ENCODE data around the gene TPST1. TPM values are rescaled to one million over a fixed set of nuclear protein-coding genes. Genes with fewer than 3 reads are reported as not detected.

TPST1 gene
- total RNA-seq, 1 donor from 2014 or later = 5.7 TPM

DNA sequence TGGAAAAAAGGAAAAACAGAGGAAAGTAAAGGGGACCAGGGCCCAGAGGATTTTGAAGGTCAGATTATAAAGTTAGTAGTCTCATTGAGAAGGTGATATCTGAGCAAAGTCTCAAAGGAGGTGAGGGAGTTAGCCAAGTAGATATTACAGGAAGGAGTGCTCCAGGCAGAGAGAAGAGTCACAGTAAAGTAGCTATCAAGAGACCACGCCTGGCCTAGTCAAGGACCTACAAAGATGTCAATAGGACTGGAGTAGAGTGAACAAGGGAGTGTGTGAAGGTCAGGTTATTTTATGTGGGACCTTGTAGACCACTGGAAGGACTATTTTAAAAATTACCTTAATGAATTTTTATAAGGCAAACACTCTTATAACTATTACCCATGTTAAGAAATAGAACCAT, 64.8 kb downstream of the TPST1 start:
- H3K4me3 ChIP-seq = no peak overlapping the region
- H3K27me3 ChIP-seq (ENCODE audit: low read depth) = no peaks in the 10 kb centered on the region
- no peak overlapping the region for H3K27ac ChIP-seq (replicated peaks)
- intact Hi-C loops (cut with micrococcal nuclease) = no loop called here
- H3K36me3 ChIP-seq = peaks cover 5% of the 10 kb centered on the region
- H3K4me1 ChIP-seq = no peaks in the 10 kb centered on the region
- TF ChIP-seq, protein P1, sequence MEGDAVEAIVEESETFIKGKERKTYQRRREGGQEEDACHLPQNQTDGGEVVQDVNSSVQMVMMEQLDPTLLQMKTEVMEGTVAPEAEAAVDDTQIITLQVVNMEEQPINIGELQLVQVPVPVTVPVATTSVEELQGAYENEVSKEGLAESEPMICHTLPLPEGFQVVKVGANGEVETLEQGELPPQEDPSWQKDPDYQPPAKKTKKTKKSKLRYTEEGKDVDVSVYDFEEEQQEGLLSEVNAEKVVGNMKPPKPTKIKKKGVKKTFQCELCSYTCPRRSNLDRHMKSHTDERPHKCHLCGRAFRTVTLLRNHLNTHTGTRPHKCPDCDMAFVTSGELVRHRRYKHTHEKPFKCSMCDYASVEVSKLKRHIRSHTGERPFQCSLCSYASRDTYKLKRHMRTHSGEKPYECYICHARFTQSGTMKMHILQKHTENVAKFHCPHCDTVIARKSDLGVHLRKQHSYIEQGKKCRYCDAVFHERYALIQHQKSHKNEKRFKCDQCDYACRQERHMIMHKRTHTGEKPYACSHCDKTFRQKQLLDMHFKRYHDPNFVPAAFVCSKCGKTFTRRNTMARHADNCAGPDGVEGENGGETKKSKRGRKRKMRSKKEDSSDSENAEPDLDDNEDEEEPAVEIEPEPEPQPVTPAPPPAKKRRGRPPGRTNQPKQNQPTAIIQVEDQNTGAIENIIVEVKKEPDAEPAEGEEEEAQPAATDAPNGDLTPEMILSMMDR (IDR thresholded peaks at IDR 0.05; ENCODE audit: borderline replicate concordance) = no peak
- no peak for DNase-seq
- peaks cover 21% of the 10 kb centered on the region for H3K9me3 ChIP-seq (replicated peaks)

DNA sequence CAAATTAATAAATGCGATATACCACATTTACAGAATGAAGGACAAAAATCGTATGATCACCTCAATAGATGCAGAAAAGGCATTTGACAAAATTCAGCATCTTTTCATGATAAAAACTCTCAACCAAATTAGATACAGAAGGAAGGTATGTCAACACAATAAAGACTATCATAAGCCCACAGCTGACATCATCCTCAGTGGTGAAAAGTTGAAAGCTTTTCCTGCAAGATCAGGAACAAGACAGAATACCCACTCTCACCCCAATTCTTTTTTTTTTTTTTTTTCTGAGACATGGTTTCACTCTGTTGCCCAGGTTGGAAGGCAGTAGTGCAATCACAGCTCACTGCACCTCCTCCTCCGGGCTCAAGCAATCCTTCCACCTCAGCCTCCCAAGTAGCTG, 67.2 kb downstream of the TPST1 start:
- Histone ChIP-seq H3K4me3 (no peak overlapping the region), H3K9me3 (replicated peaks) (peaks cover 7% of the 10 kb centered on the region), H3K4me1 (no peaks in the 10 kb centered on the region), H3K27me3 (ENCODE audit: low read depth) (no peaks in the 10 kb centered on the region), H3K36me3 (no peaks in the 10 kb centered on the region), H3K27ac (replicated peaks) (no peak overlapping the region)
- intact Hi-C loops (cut with micrococcal nuclease) = no loop called here
- TF ChIP-seq, protein P1 (IDR thresholded peaks at IDR 0.05; ENCODE audit: borderline replicate concordance) = no peak
- DNase-seq = no peak

DNA sequence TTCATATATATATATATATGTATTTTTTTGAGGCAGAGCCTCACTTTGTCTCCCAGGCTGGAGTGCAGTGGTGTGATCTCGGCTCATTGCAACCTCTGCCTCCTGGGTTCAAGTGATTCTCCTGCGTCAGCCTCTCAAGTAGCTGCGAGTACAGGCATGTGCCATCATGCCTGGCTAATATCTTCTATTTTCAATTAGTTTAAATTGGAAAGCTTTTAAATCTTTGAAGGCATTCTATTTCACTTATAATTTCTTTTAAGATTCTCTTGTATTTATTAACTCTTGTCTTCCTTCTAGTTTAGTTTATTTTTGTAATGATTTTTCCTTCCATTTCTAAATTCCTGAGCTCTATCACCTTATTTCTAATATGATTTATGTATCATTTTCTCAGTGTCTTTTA, 71.2 kb downstream of the TPST1 start:
- no peak for DNase-seq
- no peak overlapping the region for H3K27ac ChIP-seq (replicated peaks)
- H3K27me3 ChIP-seq (ENCODE audit: low read depth) = no peaks in the 10 kb centered on the region
- peaks cover 7% of the 10 kb centered on the region for H3K9me3 ChIP-seq (replicated peaks)
- TF ChIP-seq, protein P1 (IDR thresholded peaks at IDR 0.05; ENCODE audit: borderline replicate concordance) = no peak
- no peak overlapping the region for H3K4me3 ChIP-seq
- no peaks in the 10 kb centered on the region for H3K36me3 ChIP-seq
- intact Hi-C loops (cut with micrococcal nuclease) = no loop called here
- H3K4me1 ChIP-seq = peaks cover 6% of the 10 kb centered on the region

DNA sequence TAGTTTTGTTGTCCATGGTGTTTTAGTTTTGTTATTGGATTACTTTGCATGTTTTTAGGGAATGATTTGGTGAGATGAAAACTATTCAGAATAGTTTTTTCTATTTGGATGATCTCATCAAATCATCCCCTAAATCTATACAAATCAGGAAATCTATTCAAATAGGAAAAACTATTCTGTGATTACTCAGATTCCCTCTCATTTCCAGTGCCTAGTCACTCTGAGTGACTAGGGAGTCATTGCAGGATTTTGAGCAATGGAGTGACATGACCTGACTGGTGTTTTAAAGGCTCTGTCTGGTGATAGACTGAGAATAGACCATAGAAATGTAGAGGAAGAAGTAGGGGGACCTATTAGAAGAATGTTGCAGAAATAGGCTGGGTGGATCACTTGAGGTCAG, 72.4 kb downstream of the TPST1 start:
- Histone ChIP-seq H3K27ac (replicated peaks) (no peak overlapping the region), H3K36me3 (no peaks in the 10 kb centered on the region), H3K4me3 (no peak overlapping the region), H3K4me1 (peaks cover 16% of the 10 kb centered on the region), H3K9me3 (replicated peaks) (peaks cover 7% of the 10 kb centered on the region), H3K27me3 (ENCODE audit: low read depth) (no peaks in the 10 kb centered on the region)
- TF ChIP-seq, protein P1 (IDR thresholded peaks at IDR 0.05; ENCODE audit: borderline replicate concordance) = no peak
- intact Hi-C loops (cut with micrococcal nuclease) = no loop called here
- no peak for DNase-seq

DNA sequence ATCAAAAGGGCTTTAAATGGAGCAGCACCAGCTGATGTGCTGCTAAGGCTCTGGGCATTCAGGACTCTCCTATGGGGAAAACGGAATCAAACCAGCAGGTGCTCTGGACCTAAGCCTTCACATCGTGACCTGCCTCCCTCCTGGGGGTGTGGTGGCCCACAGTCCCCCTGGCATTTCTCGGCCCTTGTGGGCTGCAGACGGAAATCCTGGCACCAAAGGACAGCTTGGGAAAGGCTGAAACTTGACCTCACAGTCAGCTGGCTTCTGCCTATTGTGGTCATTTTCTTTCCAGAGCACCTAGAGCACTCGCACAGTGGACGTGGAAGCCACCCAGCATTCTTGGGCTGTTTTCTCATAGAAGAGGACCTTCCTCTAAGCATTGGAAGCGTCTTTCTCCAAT, 74.8 kb downstream of the TPST1 start:
- H3K4me1 ChIP-seq = peaks cover 23% of the 10 kb centered on the region
- H3K27me3 ChIP-seq (ENCODE audit: low read depth) = no peaks in the 10 kb centered on the region
- no peaks in the 10 kb centered on the region for H3K36me3 ChIP-seq
- H3K27ac ChIP-seq (replicated peaks) = no peak overlapping the region
- TF ChIP-seq, protein P1 (IDR thresholded peaks at IDR 0.05; ENCODE audit: borderline replicate concordance) = no peak
- no peak overlapping the region for H3K4me3 ChIP-seq
- H3K9me3 ChIP-seq (replicated peaks) = no peaks in the 10 kb centered on the region
- intact Hi-C loops (cut with micrococcal nuclease) = no loop called here
- no peak for DNase-seq
